ENCODE measurements around the gene FBXO15. TPM values are rescaled to one million over a fixed set of nuclear protein-coding genes. Genes with fewer than 3 reads are reported as not detected.

The FBXO15 gene
- total and polyA plus RNA-seq, 2 of the 13 experiments (the other 11 are each of a cell fraction or from before 2014, with no cell fraction given): 0.09 to 0.12 TPM

- TF ChIP-seq CTCF (CRISPR knock-in tag; IDR thresholded peaks at IDR 0.05) (no peak), ZNF704 (CRISPR knock-in tag; IDR thresholded peaks at IDR 0.05; ENCODE audit: borderline replicate concordance) (no peak), ZNF597 (CRISPR knock-in tag; IDR thresholded peaks at IDR 0.05) (no peak), HMGXB4 (CRISPR knock-in tag; IDR thresholded peaks at IDR 0.05; ENCODE audit: borderline replicate concordance in 1 of 2, low read depth in 1 of 2) (0 out of 4 replicates have a peak, but pooled peaks of 1 of the 2 experiments have one; percentile 22), ZNF251 (CRISPR knock-in tag; IDR thresholded peaks at IDR 0.05) (no peak), ZNF777 (CRISPR knock-in tag; IDR thresholded peaks at IDR 0.05) (peak; percentile 55; the same call in 1 of the 2 replicates), FOSL2 (CRISPR knock-in tag; IDR thresholded peaks at IDR 0.05) (no peak), KLF11 (CRISPR knock-in tag; IDR thresholded peaks at IDR 0.05) (0 out of 2 replicates have a peak, but pooled peaks have one; percentile 24), DRAP1 (CRISPR knock-in tag; IDR thresholded peaks at IDR 0.05) (no peak), CAMTA2 (CRISPR knock-in tag; IDR thresholded peaks at IDR 0.05; ENCODE audit: borderline replicate concordance) (no peak), ZFP91 (CRISPR knock-in tag; IDR thresholded peaks at IDR 0.05; ENCODE audit: borderline replicate concordance) (0 out of 2 replicates have a peak, but pooled peaks have one; percentile 11), PAXIP1 (CRISPR knock-in tag; conservative IDR thresholded peaks at IDR 0.05) (no peak), BHLHE40 (IDR thresholded peaks at IDR 0.05; ENCODE audit: low read length) (no peak), ZNF670 (CRISPR knock-in tag; IDR thresholded peaks at IDR 0.05; ENCODE audit: borderline replicate concordance) (no peak), KDM3A (CRISPR knock-in tag; IDR thresholded peaks at IDR 0.05; ENCODE audit: low read depth) (0 out of 2 replicates have a peak, but pooled peaks have one; percentile 23), TAF1 (CRISPR knock-in tag; IDR thresholded peaks at IDR 0.05) (no peak)
Observed at GRCh38 chr18:74082742-74083556, 64.7 kb downstream of the FBXO15 start (continued).
